Stimulated activated CD4-positive, alpha-beta T cell treated with anti-CD3 and anti-CD28 coated beads, Interleukin-15, amount 100 ng/mL, for 48 hours (primary cell): ENCODE data around the gene MPG.

Experiments
- DNase-seq, 2 donors: peaks; one replicate each; pipeline ENCODE4 v3.0.0-alpha.2; 2020; ENCODE audit warnings: low read depth in 2 of 2

Gene MPG

DNA sequence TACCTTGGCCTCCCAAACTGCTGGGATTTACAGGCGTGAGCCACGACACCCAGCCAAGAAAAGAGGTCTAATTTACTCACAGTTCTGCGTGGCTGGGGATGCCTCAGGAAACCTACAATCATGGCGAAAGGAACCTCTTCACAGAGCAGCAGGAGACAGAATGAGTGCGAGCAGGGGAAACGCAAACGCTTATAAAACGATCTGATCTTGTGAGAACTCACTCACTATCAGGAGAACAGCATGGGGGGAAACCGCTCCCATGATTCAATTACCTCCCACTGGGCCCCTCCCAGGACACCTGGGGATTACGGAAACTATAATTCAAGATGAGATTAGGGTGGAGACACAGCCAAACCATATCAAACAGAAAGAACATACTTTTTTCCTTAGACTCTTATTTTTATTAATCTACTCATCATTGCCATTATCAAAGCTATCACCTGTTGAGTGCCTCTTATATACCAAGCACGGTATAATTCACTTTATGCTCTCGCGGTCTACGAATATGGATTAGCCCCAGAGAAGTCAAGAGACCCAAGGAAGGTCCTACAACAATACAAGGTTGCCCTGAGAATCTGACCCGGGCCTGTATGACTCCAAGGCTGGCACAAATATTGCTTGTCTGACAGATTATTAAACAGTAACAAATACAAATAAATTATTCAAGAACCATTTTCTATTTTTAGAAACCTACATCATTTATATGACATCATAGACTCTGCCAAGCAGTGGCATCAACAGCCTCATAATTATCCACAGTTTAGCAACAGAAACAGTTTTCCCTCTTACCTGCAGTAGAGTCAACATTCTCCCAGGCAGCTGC, 27.0 kb upstream of the MPG start:
- DNase-seq, result no peak

DNA sequence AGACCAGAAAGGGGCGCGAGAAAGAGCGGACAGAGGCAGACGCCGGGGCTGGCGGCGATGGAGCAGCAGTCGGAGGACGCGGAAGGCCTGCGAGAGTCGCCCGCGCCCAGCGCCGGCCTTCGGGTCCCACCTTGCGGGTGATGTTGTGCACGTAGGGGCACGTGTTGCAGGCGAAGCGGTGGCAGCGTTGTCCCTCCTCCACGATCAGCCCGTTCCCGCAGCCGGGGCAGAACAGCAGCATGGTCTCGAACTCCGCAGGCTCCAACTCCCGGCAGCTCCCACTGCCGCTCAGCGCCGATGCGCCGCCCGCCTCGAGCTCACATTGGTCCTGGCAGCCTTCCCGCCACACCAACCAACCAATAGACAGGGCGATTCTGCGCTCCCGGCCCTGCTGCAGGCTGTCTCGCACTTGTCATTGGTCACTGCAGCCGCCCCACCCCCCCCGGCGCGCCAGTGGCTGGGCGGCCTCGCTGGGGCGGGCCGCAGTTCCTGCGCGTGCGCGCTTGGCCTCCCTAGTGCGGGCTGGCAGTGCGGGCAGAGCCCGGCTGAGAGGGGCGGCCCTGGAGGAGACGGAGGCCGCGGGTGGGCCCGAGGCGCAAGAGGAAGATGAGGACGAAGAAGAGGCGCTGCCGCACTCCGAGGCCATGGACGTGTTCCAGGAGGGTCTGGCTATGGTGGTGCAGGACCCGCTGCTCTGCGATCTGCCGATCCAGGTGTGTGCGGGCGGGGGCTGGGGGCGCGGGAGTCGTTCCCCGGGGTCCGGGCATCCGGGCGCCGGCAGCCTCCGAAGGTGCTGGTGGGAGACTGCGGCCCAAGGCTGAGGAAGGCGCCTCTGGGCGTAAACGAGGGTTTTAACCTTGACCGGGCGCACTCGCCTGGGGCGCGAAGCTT, 24.4 kb upstream of the MPG start, which contains the start of the genes POLR3K and SNRNP25:
TSS of gene POLR3K (minus strand) at position 263 of the 891 bp plus-strand sequence. CDS start at position 241, 22 bp downstream.
TSS of gene SNRNP25 (plus strand) at position 483 of the 891 bp plus-strand sequence. CDS start at position 672, 189 bp downstream.
- peak; percentile 97 to 99 for DNase-seq

DNA sequence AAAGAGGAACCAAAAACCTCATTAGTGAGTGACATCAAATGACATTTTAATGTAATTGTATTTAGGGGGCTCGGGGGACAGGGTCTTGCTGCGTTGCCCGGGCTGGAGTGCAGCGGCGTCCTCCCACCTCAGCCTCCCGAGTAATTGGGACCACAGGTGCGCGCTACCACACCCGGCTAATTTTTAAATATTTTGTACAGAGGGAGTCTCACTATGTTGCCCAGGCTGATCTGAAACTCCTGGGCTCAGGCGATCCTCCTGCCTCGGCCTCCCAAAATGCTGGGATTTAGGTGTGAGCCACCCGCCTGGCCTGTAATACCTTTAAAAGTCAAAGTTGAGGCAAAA, 23.8 kb upstream of the MPG start:
- no peak for DNase-seq

DNA sequence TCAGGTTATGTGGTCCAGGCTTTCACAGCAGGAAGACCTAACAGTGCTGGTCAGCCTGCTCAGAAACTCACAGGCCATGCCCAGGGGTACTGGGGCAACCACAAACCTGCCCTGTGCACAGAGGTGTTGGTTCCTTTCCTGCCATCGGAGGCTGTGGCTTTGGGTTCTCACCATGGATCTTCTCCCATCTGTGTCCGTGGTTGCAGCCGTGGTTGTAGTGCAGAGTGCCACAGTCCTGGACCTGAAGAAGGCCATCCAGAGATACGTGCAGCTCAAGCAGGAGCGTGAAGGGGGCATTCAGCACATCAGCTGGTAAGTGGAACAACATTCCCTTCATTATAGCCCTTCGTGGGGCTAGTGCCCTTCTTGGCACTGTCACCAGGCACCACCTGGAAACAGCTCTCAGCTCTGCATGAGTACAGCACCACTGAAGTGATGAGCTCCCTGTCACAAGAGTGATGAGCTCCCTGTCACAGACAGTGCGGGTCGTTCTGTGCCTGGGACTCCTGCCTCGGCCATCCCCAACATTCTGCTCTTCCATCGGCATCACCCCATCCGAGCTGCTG, 22.4 kb upstream of the MPG start:
- no peak for DNase-seq

DNA sequence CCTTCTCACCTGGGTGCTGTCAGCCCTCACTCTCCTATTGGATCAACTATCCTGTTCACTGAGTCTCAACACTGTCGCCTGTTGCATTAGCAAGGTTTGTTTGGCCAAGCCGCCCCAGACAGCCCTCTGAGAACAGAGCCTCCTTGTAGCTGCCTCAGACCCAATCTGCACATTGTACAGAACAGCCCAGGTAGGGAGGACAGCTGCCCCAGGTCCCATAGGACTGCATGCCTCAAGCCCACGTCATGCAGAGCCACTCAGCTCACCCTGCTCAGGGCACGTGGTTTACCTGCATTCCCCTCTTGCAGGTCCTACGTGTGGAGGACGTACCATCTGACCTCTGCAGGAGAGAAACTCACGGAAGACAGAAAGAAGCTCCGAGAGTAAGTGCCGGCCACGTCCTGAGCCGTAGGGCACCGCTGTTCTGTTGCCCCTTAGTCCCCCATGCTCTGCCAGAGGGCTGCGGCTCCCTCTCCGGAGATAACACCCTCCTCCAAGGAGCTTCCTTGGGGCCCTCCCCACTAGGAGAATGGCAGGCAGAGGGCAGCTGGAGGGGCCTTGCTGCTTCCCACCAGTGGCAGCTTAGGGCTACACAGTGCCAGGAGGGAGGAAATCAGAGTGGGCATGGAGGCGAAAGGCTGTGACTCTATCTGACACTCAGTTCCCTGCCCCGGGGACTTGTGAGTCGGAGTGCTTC, 21.6 kb upstream of the MPG start:
- no peak for DNase-seq

DNA sequence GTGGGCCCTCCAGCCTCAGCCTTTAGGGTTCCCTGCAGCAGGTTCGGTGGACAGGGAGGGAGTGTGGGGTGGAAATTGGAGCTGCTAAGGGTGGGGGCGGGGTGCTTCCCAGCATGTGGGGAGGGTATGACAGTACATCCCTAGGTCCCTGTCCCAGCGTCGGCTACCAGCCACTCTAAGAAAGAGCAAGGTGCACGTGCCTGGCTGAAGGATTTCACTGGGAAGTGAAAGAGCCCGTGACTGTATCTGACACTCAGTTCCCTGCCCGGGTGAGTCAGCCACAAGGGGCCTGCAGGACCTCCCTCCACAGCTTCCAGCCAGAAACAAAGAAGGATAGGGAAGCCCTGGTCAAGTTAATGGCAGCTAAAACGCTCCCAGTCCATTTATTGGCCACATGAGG, 20.3 kb upstream of the MPG start:
- no peak for DNase-seq

DNA sequence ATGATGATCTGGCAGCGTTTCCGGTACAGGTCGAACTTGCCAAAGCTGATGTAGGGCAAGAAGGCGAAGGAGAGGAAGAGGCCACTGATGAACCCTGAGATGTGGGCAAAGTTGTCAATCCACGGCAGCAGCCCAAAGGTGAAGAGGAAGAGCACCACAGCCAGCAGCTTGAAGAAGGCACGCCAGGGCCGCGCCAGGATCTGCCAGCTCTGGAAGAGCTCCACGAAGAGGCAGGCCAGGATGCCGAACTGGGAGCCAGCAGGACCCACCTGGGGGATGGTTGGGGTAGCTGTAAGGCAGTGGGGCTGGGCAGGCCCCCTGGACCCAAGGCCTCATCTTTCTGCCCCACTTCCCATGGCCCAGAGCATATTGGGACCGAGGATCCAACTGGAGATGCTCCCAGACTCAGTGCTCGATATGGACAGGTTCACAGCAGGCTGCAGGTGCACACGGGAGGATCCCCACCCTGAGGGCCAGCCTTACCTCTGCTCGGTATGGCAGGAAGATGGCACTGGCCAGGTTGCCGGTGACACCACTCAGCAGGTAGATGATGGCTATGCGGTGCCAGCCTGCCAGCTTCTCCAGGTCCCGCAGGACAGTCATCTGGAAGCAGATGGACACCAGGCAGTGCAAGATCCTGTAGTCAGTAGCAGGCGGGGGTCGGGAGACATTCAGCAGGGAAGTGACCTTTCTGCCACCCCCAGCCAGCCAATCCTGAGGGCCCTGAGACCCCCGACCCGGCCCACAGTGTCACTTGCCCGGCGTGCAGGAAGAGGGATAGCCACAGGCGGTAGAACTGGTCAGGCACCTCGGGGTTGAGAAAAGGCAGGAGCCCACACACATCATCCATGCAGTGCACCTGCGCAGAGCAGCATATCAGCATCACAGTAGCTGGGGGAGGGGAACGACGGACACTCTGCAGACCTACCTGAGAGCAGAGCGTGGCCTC, 19.3 kb upstream of the MPG start:
- no peak for DNase-seq

DNA sequence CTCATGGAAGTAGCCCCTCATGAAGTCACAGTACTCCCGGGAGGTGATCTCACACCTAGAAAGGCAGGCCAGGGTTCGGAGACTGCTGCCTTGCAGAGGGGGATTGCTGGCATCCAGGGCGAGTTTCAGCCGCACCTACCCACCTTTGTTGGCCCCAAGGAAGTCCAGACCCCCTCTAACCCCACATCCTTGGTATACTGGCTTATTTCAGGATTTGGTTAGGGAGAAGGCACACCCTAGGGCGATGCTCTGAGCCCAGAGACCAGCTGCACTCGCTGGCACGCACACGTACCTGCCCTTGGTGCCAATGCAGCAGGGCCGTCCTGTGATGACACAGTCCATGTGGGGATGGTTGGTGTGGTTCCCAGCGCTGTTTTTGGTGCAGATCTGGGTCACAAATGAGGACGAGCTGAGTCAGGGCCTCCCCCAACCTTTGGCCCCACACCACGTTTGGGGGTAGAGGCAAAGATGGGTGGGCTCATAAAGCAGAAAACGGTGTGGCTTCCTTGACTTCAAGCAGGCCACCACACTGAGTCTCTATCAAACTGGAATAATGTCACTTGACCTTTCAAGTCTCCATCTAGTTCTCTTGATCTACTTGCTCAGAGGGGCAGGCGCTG, 18.5 kb upstream of the MPG start:
- no peak for DNase-seq

DNA sequence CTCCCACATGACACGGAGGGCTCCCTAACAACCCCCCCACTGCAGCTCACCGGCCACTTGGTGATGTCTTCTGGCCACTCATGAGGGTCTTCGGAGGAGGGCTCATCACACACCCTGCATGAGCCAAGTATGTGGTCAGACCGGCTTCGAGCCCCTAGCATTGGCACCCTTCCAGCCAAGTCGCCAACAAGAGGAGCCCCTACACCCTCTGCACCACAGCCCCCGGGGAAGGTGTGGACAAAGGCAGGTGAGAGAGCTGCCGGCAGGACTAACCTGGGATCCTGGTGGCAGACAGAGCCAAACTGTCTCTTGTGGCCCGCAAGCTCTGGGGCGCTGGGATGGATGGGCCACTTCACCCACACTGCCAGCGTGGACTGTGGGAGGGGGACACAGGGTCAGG, 17.9 kb upstream of the MPG start:
- DNase-seq, result no peak

DNA sequence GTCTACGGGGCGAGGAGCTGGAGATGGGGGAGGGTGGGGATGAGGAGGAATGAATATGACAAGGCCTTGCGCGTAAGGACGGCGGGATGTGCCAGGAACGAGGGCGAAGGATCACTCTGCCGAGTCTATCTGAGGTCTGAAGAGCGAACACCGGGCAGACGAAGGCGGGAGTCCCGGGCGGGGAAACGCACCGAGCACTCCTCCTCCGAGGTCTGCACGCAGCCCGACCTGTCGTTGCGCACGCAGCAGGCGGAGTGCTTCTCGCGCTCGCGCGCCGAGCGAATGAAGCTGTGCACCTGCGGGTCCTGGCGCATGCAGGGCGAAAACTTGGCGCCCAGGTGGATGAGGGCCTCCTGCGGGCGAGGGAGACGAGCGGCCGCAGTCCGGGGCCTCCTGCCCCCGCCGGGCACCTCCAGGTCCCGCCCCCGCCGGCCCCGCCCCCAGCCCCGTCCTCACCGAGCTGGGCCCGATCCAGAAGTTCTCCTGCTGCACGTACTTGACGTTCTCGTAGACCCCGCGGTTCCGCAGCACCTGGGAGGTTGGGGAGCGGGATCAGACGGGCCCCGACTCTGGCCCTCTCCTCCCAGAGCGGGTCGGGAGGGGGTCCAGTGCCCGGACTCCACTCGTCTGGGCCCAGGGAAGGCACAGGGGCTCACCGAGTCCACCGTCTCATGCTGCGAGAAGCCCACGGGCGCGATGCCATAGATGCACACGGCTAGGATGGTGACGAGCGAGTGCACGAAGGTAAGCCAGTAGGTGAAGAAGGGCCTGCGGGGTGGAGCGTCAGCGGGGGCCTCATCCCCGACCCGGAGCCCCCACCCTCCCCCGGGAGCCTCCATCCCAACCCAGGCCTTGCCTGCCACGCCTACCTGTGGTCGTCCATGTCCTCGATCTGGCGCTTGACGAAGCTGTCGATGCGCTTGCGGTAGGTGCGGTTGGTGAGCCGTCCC, 16.8 kb upstream of the MPG start:
- no peak for DNase-seq

DNA sequence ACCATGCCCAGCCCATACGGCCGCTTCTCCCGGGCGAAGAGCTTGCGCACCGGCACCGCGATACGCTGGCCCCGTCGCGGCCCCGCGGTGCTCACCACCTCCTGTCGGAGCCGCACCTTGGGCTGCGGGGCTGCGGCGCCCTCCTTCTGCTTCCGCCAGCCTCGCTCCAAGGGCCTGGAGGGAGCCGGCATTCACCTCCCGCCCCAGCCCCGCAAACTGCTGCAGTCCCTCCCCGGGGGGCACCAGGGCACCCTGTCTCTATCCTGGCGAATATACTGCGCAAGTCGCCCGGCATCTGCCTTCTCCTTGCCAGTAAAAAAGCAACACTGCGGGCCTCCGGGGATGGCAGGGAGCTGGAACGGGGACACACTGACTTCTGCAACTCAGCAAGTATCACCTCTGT, 16.1 kb upstream of the MPG start:
- no peak for DNase-seq

DNA sequence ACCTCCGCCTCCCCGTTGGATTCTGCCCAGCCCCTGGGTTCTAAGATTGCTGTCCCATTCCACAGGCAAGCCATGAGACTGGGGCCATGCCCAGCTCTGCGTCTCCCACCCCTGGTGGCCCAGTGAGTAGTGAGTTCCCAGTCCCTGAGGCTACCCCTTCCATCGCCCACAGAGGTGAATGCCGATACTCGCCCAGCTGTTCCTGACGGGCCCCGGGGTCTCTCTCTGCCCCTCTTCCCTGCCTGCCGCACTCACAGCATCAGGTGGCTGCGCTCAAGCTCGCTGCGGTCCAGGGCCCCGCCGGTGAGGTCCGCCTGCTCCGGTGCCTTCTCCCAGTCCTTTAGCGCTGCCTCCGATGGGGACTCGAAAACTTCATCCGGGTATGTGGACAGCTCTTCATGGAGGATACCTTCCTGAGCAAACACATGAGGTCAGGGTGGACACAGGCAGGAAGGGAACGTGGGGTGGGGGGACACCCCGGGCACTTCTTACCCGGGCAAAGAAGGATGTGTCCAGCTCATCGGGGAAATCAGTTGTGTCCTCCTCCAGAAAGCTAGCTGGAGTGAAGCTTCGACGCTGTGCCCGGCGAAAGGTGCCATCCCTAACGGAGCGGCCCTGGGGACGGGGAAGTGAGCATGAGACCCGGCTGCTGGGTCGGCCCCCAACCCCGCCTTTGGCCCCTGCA, 15.6 kb upstream of the MPG start:
- DNase-seq, result no peak

DNA sequence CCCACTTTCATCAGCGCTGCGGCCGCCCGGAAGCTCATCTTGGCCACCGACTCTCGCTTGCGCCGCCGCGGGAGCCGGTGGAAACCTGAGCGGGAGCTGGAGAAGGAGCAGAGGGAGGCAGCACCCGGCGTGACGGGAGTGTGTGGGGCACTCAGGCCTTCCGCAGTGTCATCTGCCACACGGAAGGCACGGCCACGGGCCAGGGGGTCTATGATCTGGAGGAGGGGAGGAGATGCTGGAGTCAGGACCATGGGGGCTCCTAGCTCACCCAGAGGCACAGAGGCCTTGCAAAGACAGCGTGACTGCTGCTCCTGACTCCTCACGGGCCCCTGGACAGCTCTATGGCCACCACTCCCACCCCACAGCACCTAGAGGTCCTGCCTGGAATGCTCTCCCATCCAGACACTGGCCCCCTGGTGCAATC, 15.0 kb upstream of the MPG start:
- DNase-seq, result no peak

DNA sequence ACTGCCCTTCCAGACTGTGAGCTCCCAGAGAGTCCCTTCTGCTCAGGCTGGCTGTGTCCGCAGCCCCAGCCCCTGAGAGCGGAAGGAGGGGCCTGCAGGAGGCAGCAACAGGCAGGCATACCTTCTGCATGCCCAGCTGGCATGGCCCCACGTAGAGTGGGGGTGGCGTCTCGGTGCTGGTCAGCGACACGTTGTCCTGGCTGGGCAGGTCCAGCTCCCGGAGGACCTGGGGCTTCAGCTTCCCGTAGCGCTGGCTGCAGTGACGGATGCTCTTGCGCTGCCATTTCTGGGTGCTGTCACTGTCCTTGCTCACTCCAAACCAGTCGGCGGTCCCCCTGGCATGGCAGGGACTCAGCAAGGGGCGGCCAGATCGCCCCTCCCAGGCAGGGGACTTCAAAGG, 14.6 kb upstream of the MPG start:
- DNase-seq, result no peak

DNA sequence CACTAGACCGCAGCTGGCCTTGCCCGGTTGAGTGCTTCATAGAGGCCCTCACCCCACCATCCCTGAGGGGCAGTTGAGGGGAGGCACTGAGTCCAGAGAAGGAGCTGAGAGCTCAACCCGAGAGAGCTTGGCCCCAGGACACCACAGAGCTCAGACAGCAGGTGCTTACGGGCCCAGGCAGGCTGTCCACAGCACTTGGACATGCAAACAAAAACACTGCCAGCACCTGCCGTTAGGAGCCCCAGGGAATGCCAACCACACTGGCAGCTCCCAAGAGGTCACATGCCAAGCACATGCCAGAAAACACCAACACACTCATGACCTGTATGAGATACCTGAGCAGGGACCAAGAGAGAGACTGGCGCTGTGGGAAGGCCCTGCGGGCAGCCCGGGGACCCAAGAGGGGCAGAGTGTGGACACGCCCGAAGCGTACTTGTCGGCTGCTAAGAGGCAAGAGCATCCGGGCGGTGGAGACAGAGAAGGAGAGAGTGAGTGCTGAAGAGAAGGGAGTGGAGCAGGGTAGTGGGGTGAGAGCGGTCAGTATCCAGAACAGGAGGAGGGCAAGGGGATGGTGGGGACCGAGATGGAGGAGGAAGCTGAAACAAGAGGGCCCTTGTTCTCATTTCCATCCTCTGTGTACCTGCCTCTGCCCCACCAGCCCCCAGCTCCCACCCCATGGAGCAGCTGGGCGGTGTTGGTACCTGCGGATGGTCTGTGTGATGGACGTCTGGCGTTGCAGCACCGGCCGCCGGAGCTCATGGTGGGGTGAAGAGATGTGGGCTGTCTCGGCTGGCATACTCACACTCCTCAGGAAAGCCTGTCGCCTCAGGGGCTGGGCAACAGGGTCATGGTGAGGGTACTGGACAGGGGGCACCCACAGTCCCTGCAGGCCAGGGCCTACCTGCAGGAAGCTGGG, 13.8 kb upstream of the MPG start:
- DNase-seq, result no peak

DNA sequence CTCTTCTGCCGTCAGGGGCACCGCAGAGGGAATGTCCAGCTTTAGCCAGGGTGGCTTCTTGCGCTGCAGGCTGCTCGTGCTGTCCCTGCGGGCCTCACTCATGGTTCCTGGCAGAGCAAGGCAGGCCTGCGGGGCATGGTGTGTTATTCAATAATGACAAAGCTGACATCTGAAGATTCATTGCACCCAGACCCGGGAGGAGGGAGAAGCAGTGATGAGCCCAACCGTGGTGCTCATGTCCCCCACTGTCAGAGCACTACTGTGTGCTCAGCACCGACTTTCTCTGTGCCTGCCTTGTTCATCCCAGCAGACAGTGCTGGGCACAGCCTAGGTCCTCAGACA, 13.1 kb upstream of the MPG start:
- DNase-seq, result no peak

DNA sequence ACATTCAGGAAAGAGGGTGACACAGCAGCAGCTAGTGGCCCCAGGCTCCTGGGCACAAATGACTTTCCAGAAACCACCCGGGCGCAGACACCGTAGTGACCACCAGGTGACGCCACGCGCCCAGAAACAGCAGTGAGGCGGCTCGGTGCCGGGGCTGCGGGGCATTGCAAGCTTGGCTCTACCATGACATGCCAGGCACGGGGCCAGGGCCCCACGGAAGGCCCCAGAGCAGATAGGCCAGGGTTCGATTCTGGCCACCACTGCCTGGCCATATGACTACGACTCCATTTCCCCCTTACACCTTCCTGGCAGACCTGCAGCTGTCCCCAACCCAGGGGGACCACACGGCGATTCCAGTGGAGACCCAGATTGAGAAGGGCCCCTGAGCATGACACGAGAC, 12.3 kb upstream of the MPG start:
- peak; percentile 77 to 82 for DNase-seq
